Mesangial cell (primary cell): Measurements from ENCODE around the gene MCU. TPM values are rescaled to one million over a fixed set of nuclear protein-coding genes. Genes with fewer than 3 reads are reported as not detected.

ENCODE experiments used
- total RNA-seq: library from RNA; depleted of rRNA; stranded (reverse); fragments of >200 nt; gene quantifications from 2 replicates; pipeline ENCODE4 v1.2.3, GENCODE V29; 2015

MCU gene, protein sequence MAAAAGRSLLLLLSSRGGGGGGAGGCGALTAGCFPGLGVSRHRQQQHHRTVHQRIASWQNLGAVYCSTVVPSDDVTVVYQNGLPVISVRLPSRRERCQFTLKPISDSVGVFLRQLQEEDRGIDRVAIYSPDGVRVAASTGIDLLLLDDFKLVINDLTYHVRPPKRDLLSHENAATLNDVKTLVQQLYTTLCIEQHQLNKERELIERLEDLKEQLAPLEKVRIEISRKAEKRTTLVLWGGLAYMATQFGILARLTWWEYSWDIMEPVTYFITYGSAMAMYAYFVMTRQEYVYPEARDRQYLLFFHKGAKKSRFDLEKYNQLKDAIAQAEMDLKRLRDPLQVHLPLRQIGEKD
- 29.3 and 42.3 TPM in 2 replicates for total RNA-seq

GRCh38 chr10:72691863-72692743 lies at the start of gene MCU:
Gene MCU (plus strand): TSS chr10:72692143. CDS start chr10:72692152, 9 bp downstream.

DNA sequence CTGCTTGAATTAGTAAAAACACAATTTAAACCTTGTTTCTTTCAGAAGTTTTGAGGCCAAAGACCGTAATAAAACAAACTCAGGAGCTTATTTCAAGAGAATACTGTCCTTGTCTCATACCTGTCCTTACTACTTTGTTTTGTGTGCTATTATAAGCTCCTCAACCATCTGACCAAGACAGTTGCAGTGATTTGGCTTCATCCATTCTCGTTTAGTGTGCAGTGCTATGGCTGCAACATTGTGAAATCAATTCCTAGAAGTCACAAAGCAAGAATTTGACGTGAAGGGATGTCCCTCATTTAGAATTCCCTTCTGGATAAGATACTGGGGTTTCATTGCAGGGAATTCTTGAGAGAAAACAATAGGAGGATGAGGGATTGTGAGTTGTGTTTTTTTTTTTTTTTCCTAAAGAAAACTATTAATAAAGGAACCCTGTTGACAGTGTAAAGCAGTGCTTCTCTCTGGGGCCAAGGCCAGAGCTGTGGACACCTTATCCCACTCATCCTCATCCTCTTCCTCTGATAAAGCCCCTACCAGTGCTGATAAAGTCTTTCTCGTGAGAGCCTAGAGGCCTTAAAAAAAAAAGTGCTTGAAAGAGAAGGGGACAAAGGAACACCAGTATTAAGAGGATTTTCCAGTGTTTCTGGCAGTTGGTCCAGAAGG lies 201.3 kb downstream of the MCU start, which contains the start of gene OIT3:
TSS of gene OIT3 (plus strand) at position 604 of the 663 bp plus-strand sequence. CDS start 60 bp downstream, outside the sequence.

Other genes starting within 250 kb of the MCU start
- 30.3 and 40.3 TPM in 2 replicates for gene MICU1, start 66.1 kb upstream of the MCU start, total RNA-seq
- not detected in 2 replicates for gene OIT3, start 201.6 kb downstream of the MCU start, total RNA-seq